ENCODE data around the gene CLEC2L.

- TF ChIP-seq YY1 (IDR thresholded peaks at IDR 0.05; ENCODE audit: low read depth, low read length) (no peak), POLR2A (IDR thresholded peaks at IDR 0.05; ENCODE audit: control extremely low read depth in 1 of 2, low read depth in 2 of 2, low read length in 2 of 2) (no peak), BACH1 (IDR thresholded peaks at IDR 0.05; ENCODE audit: low read length) (no peak), RXRA (IDR thresholded peaks at IDR 0.05; ENCODE audit: insufficient read depth, low read depth, low read length) (no peak), CTCF (IDR thresholded peaks at IDR 0.05; ENCODE audit: control extremely low read depth in 1 of 3, insufficient read depth in 1 of 3, low read depth in 1 of 3, low read length in 3 of 3) (no peak), CBX8 (IDR thresholded peaks at IDR 0.05; ENCODE audit: borderline replicate concordance, low read depth, low read length) (no peak), EP300 (IDR thresholded peaks at IDR 0.05; ENCODE audit: borderline replicate concordance in 1 of 2, low read depth in 2 of 2, low read length in 2 of 2) (no peak), SIN3A (conservative IDR thresholded peaks at IDR 0.05 in 1 of 2, IDR thresholded peaks at IDR 0.05 in 1 of 2; ENCODE audit: low read depth in 1 of 2, low read length in 2 of 2) (no peak), TAF1 (IDR thresholded peaks at IDR 0.05; ENCODE audit: low read depth, low read length) (no peak), SUZ12 (IDR thresholded peaks at IDR 0.05; ENCODE audit: low read length) (no peak), POLR2AphosphoS5 (IDR thresholded peaks at IDR 0.05; ENCODE audit: low read depth, low read length) (no peak)
Measured at GRCh38 chr7:139571651-139572050, 48.2 kb downstream of the CLEC2L start.

Measured in H1 (cell line).